Measurements from ENCODE around the gene RPP40.
A peak's percentile ranks its signal among the peaks of the same experiment; 100 is the strongest.

DNA sequence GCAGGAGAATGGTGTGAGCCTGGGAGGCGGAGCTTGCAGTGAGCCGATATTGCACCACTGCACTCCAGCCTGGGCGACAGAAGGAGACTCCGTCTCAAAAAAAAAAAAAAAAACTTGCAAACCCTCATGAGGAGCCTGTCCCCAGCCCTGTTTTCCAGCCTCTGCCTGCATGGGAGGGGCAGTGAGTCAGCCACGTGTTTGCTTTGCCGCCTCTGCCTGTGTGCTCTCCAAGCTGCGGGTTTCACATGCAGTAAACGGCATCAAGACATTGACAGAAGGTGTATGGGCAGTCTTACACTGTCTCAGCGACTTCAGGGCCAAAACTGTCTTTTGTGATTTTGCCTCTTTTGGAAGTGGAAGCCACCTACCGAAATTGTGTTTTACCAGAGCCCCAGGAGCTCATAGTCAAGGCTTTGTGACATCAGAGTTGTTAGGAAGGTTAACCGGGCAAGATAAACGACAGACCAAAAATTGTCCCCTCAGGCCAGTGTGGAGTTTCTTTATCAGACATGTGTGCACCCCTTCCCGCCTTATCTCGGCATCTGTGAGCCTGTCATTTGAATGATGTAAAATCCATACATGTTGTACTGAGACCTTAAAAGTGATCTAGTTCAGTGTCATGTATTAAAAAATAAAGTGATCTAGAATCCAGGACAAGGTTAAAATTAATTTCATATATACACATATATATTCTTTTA, 52.9 kb downstream of the RPP40 start:
- no peak for TF ChIP-seq CTCF (IDR thresholded peaks at IDR 0.05)
- TF ChIP-seq, protein P1, sequence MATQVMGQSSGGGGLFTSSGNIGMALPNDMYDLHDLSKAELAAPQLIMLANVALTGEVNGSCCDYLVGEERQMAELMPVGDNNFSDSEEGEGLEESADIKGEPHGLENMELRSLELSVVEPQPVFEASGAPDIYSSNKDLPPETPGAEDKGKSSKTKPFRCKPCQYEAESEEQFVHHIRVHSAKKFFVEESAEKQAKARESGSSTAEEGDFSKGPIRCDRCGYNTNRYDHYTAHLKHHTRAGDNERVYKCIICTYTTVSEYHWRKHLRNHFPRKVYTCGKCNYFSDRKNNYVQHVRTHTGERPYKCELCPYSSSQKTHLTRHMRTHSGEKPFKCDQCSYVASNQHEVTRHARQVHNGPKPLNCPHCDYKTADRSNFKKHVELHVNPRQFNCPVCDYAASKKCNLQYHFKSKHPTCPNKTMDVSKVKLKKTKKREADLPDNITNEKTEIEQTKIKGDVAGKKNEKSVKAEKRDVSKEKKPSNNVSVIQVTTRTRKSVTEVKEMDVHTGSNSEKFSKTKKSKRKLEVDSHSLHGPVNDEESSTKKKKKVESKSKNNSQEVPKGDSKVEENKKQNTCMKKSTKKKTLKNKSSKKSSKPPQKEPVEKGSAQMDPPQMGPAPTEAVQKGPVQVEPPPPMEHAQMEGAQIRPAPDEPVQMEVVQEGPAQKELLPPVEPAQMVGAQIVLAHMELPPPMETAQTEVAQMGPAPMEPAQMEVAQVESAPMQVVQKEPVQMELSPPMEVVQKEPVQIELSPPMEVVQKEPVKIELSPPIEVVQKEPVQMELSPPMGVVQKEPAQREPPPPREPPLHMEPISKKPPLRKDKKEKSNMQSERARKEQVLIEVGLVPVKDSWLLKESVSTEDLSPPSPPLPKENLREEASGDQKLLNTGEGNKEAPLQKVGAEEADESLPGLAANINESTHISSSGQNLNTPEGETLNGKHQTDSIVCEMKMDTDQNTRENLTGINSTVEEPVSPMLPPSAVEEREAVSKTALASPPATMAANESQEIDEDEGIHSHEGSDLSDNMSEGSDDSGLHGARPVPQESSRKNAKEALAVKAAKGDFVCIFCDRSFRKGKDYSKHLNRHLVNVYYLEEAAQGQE (IDR thresholded peaks at IDR 0.05; ENCODE audit: low read depth, low read length): no peak
- no peak for TF ChIP-seq TAF1 (IDR thresholded peaks at IDR 0.05; ENCODE audit: borderline replicate concordance, low read depth, low read length)
- TF ChIP-seq POLR2AphosphoS5 (IDR thresholded peaks at IDR 0.05; ENCODE audit: low read depth, low read length): no peak
- TF ChIP-seq SMC3 (IDR thresholded peaks at IDR 0.05; ENCODE audit: low read depth, low read length): no peak
- 0 out of 2 replicates have a peak, but pooled peaks have one; percentile 15 for TF ChIP-seq RFX5 (IDR thresholded peaks at IDR 0.05; ENCODE audit: low read length)
- TF ChIP-seq MEF2A (IDR thresholded peaks at IDR 0.05; ENCODE audit: borderline replicate concordance, low read depth): no peak
- no peak for TF ChIP-seq JUND (IDR thresholded peaks at IDR 0.05)
- TF ChIP-seq, protein P2, sequence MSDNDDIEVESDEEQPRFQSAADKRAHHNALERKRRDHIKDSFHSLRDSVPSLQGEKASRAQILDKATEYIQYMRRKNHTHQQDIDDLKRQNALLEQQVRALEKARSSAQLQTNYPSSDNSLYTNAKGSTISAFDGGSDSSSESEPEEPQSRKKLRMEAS (IDR thresholded peaks at IDR 0.05; ENCODE audit: low read depth): no peak
- no peak for TF ChIP-seq EP300 (IDR thresholded peaks at IDR 0.05; ENCODE audit: borderline replicate concordance in 1 of 2, low read depth in 1 of 2, low read length in 1 of 2)

All from SK-N-SH (cell line).